GM21737 (cell line): ENCODE data around the gene C6orf132.

ENCODE experiments used
- ATAC-seq: cut with Tn5 transposase; IDR thresholded peaks from one replicate; pipeline ENCODE4 v1.9.1; 2021; ENCODE audit warnings: mild to moderate bottlenecking, moderate library complexity; ENCODE audit not compliant: unreplicated experiment

Gene C6orf132

GRCh38 chr6:42079941-42080464 lies 62.4 kb downstream of the C6orf132 start:
- ATAC-seq = no peak

GRCh38 chr6:42078386-42078785 lies 64.0 kb downstream of the C6orf132 start:
- ATAC-seq = no peak

GRCh38 chr6:42075159-42075838 lies 67.1 kb downstream of the C6orf132 start:
- no peak for ATAC-seq

- no peak for ATAC-seq
These were observed 69.1 kb downstream of the C6orf132 start for GRCh38 chr6:42073287-42073686.

GRCh38 chr6:42071881-42072583 lies 70.4 kb downstream of the C6orf132 start:
- ATAC-seq = no peak

GRCh38 chr6:42068872-42069522 lies 73.4 kb downstream of the C6orf132 start:
- no peak for ATAC-seq

- ATAC-seq = no peak
These were observed 74.2 kb downstream of the C6orf132 start for GRCh38 chr6:42068173-42068572.

GRCh38 chr6:42066156-42066675 lies 76.2 kb downstream of the C6orf132 start:
- no peak for ATAC-seq

GRCh38 chr6:42059743-42060142 lies 82.7 kb downstream of the C6orf132 start:
- no peak for ATAC-seq

- ATAC-seq = no peak
These were observed 88.8 kb downstream of the C6orf132 start for GRCh38 chr6:42053601-42054000.

- no peak for ATAC-seq
These were observed 91.2 kb downstream of the C6orf132 start for GRCh38 chr6:42051268-42051653.
